GM12891 (cell line): ENCODE measurements around the gene DENND5A.

ENCODE experiments used
- DNase-seq: peaks from one replicate; pipeline ENCODE4 v3.0.0; 2011; ENCODE audit warnings: low spot score; ENCODE audit not compliant: insufficient read length
- FAIRE-seq: peaks from 2 replicates; lab custom pipeline; 2011; peaks lifted over from hg19 to GRCh38; lab: Jason Lieb, UNC
- PAX5 ChIP-seq: IDR thresholded peaks from 2 replicates; pipeline ENCODE4 v1.6.1; 2011; ENCODE audit warnings: low read length, moderate library complexity, mild to moderate bottlenecking; ENCODE audit not compliant: insufficient read depth, severe bottlenecking
- POLR2A ChIP-seq: IDR thresholded peaks from 2 replicates; pipeline ENCODE4 v1.6.1; 2011; ENCODE audit warnings: low read depth, low read length, control low read depth
- POLR2AphosphoS5 ChIP-seq: IDR thresholded peaks from 2 replicates; pipeline ENCODE4 v1.6.1; 2011; ENCODE audit warnings: low read depth, low read length, control low read depth
- POU2F2 ChIP-seq: IDR thresholded peaks from 2 replicates; pipeline ENCODE4 v1.6.1; 2011; ENCODE audit warnings: low read depth, mild to moderate bottlenecking, control low read depth, low read length, moderate library complexity
- SPI1 ChIP-seq: IDR thresholded peaks from 2 replicates; pipeline ENCODE4 v1.6.1; 2011; ENCODE audit warnings: low read depth, low read length, control low read depth
- TAF1 ChIP-seq: IDR thresholded peaks from 2 replicates; pipeline ENCODE4 v1.6.1; 2011; ENCODE audit warnings: low read depth, low read length, control low read depth

DENND5A gene

DNA sequence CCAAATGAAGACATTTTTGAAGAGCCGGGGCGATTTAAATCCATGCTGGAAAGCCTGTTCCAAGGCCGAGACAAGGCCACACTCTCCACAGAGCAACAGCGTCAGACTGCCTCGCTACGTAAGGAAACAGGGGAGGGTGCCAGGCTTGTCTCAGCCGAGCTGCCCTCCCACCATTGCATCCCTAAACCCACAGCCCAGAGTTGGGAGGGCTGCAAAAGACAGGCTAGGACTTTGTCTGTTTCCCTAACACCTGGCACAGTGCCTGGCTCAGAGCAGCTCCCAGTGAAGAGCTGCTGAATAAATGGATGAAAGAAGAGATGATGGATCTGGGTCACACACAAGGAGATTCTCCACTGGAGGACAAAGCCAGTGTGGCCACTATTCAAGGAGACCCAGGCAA, 122.4 kb downstream of the DENND5A start:
- TF ChIP-seq POU2F2 (no peak), TAF1 (no peak), POLR2AphosphoS5 (no peak), PAX5 (no peak), SPI1 (no peak), POLR2A (no peak)

DNA sequence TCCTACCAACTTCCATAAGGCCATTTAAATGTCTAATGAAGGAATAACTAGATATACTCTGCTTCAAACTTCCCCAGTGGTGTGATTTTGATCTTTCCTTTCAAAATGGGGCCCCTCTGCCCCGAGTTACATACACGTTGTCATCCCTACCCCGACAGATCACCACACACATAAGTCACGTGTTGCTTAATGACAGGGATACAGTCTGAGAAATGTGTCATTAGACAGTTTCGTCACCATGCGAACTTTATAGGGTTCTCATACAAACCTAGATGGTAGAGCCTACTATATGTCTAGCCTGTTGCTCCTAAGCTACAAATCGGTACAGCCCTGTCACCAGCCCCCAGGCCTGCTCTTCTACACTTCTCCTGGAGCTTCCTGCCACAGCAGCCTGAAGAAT, 124.0 kb downstream of the DENND5A start:
- TF ChIP-seq POU2F2 (no peak), PAX5 (no peak), SPI1 (no peak), TAF1 (no peak), POLR2A (no peak), POLR2AphosphoS5 (no peak)
- FAIRE-seq (no peak), DNase-seq (no peak)

More for the DNA sequence above, 122.4 kb downstream of the DENND5A start:
- FAIRE-seq (no peak), DNase-seq (no peak)

DNA sequence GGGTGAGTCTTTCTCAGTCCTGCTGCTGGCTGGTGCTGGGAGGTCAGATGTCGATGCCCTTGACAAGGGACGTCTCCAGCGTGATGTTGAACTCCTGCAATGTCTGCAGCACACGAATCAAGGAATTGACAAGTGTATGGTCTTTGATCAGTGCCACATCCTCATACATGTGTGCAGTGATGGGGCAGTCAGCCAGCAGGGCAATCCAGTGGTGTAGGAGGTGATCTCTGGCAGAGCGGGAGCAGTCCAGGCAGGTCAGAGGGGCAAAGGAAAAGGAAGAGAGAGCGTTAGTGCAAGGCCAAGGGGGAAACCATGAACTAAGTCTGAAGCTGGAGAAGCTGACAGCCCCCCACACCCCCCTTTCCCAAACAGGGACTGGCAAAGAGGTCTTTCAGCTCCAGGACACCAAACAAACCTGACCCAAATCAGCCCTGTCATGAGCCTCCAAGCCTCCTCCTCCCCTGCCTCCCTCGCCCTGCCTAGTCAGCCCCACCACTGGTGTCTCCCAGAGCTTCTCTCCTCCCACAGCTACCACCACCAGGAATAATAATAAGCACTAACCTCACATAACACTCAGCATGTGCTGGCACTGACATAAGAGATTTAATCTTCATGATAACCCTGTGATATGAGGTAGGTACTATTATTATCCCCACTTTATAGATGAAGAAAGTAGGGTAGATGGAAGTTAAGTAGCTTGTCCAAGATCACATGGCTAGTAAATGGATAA, 125.4 kb downstream of the DENND5A start:
- no peak for TF ChIP-seq PAX5
- no peak for TF ChIP-seq TAF1
- TF ChIP-seq POLR2AphosphoS5, result no peak
- no peak for TF ChIP-seq SPI1
- TF ChIP-seq POU2F2, result no peak
- no peak for TF ChIP-seq POLR2A
- no peak for FAIRE-seq
- DNase-seq, result no peak

DNA sequence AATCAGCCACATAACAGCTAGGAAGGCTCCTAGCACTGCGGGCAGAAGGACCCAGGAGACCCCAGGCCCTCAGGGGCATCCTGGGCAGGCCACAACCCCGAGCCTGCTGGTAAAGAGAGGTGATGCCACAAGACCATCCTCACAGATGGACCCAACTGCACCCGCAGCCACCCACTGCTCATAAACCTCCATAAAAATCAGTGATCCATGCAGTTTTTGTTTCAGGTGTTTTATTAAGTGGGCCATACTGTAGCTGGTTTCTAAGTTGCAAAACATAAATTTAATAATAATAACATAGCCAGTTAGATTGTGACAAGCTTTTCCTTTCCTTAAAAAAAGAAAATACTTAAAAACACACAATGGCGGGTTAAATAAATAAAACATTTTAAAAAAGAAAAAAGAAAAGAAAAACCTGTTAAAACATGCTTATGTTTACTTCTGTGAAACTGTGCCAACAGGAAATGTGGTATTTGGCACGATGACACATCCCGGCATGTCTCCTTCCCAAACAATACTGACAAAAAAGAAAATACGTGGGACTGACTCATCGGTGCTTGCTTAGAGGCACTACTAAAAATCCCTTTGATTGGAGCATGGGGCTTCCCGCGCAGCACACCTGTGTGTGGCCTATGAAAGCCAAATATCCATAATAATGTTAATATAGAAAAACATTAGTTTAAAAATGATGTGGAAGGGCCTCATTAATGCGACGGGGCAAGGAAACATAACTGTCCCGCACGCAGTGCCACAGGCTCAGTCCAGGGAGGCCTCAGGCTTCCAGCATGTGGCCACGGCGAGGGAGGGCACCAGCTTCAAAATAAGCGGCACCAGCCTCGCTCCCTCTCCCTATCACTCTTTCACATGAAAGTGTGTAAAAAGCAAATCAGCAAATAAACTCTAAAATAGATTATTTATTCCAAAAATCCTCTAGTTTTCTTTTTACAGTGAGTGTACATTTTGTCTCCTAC, 126.3 kb downstream of the DENND5A start:
- TF ChIP-seq POLR2A (no peak), TAF1 (no peak), SPI1 (no peak), PAX5 (no peak), POU2F2 (no peak), POLR2AphosphoS5 (no peak)
- no peak for DNase-seq
- FAIRE-seq, result no peak

DNA sequence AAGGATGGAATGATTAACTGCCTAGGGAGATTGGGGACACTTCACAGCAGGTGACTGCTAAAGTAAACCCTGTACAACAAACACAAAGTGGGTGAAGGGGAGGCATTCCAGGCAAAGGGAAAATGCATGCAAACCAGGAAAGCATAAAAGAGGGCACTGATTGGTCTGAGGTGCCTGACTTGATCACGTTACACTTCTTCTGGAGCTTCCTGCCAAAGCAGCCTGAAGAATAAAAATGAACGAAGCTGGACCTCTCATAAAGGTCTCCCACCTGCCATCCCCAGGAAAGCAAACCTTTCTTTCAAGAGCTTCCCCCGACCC, 127.1 kb downstream of the DENND5A start:
- no peak for DNase-seq
- no peak for FAIRE-seq
- TF ChIP-seq POLR2A (no peak), PAX5 (no peak), POU2F2 (no peak), SPI1 (no peak), POLR2AphosphoS5 (no peak), TAF1 (no peak)

DNA sequence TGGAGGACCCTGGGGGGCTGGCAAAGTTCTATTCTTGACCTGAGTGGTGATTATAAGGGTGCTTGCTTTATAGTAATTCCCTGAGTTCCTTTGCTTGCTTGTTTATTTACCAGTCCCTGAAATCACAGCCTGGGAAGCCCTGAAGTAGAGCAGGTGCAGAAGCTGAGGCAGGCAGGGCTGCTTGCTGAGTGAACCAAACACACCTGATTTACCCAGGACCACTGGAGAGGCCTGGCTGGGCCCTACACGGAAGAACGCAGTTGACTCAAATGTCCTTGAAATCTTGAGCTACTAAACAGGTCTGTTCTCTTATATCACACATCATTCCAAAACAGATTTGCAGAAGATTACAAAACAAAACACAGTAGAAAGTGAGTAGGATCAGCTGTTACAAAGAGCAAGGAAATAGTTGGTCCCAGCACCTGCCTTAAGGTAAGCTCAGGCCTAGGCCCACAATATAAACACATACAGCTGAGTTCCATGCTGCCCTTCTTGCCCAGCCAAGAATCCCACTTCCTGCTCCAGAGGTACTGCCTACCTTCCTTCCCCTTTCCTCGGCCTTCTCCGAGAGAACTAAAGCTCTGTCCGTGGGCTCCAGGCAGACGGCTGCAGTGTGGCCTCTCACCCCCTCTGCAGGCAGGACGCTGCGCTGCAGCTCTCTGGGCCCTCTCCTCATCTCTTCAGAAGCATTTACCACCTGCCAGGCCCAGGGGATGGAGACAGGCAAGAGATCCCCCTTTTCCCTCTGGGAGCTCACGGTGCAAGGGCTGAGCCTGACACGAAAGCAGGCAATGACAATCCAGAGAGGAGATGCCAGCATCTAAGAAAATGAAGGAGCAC, 127.6 kb downstream of the DENND5A start:
- DNase-seq (peak; percentile 63), FAIRE-seq (peak; percentile 96)
- no peak for TF ChIP-seq POLR2AphosphoS5
- no peak for TF ChIP-seq POLR2A
- no peak for TF ChIP-seq TAF1
- TF ChIP-seq PAX5, result no peak
- TF ChIP-seq SPI1, result no peak
- no peak for TF ChIP-seq POU2F2

DNA sequence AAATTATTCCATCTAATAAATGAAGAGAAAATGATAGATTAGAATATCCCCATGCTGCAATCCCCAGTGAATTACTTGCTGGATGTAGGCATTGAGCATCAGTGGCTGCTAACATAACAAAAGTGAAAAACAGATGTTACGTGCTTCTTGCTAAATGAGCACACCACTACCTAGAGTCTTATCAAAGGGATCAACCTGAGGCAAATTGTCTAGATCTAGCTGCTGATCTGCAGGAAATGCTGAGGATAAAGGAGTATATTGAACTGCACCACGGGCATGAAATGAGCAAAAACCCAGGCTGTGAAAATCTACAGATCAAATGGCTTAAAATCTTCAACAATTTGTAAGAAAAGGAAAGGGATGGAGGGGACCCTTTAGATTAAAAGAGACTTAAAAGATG, 128.4 kb downstream of the DENND5A start:
- DNase-seq (no peak), FAIRE-seq (no peak)

DNA sequence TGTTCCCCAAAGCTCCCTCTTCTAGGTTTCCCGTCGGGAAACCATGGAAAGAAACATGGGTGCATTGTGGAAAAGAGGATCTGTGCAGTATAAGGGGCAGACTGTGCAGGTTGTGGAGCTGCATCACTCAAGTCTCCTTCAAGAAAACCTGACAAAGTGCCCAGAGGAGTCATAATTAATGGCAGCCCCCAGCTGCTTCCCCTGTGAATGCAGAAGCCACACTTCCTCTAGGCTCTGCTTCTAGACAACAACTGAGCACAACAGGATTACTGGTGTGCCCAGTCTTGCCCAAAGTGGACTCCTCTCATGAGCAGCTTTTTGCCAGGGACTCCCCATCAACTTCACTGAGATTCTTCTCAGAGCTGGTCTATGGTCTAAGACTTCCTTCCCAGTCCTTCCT, 131.2 kb downstream of the DENND5A start:
- FAIRE-seq (no peak), DNase-seq (no peak)
- TF ChIP-seq SPI1 (no peak), PAX5 (no peak), POLR2A (no peak), TAF1 (no peak), POLR2AphosphoS5 (no peak), POU2F2 (no peak)

More for the DNA sequence above, 128.4 kb downstream of the DENND5A start:
- TF ChIP-seq POLR2AphosphoS5, result no peak
- no peak for TF ChIP-seq POU2F2
- no peak for TF ChIP-seq POLR2A
- no peak for TF ChIP-seq TAF1
- TF ChIP-seq SPI1, result no peak
- TF ChIP-seq PAX5, result no peak
